H1 (cell line): ENCODE measurements around the gene GBA2. TPM values are rescaled to one million over a fixed set of nuclear protein-coding genes. Genes with fewer than 3 reads are reported as not detected.

Source experiments
- CTCF ChIA-PET: fragments of 300-600 bp; sonication (Branson Sonifier 250); formaldehyde crosslinking; loops from one replicate; lab custom pipeline; 2021; ENCODE audit not compliant: partially characterized antibody; lab: Charles Lee
- POLR2A ChIA-PET: fragments of 300-600 bp; sonication (Branson Sonifier 250); formaldehyde crosslinking; loops from one replicate; lab custom pipeline; 2021; ENCODE audit warnings: inconsistent platforms; ENCODE audit not compliant: partially characterized antibody; lab: Charles Lee
- DNase-seq, 2 experiments: peaks; one replicate each; pipeline versions ENCODE4 v3.0.0 to v3.0.0-alpha.2; 2010 to 2022; ENCODE audit warnings: low spot score in 2 of 2, low read depth in 1 of 2, mixed read lengths in 1 of 2
- FAIRE-seq: peaks from 2 replicates; lab custom pipeline; 2011; peaks lifted over from hg19 to GRCh38; lab: Jason Lieb, UNC
- H2AFZ ChIP-seq: 2 replicates; pipeline ENCODE4 v1.8.1; 2012; ENCODE audit warnings: low read length, inconsistent platforms
- H2AK5ac ChIP-seq: 2 replicates; pipeline ENCODE4 v1.6.1; 2013; ENCODE audit warnings: low read depth, low read length
- H2BK120ac ChIP-seq: replicated peaks from 2 replicates; pipeline ENCODE3; 2013; ENCODE audit warnings: low read depth, low read length, inconsistent platforms
- H2BK12ac ChIP-seq: 2 replicates; pipeline ENCODE4 v1.6.1; 2013; ENCODE audit warnings: low read depth, low read length
- H2BK15ac ChIP-seq: 2 replicates; pipeline ENCODE4 v1.6.1; 2013; ENCODE audit warnings: low read length
- H2BK20ac ChIP-seq: 2 replicates; pipeline ENCODE4 v1.6.1; 2013; ENCODE audit warnings: low read length
- H2BK5ac ChIP-seq: 2 replicates; pipeline ENCODE4 v1.6.1; 2013; ENCODE audit warnings: low read depth, low read length
- H3K14ac ChIP-seq: 2 replicates; pipeline ENCODE4 v1.6.1; 2013; ENCODE audit warnings: inconsistent platforms; ENCODE audit not compliant: insufficient read length
- H3K18ac ChIP-seq: 2 replicates; pipeline ENCODE4 v1.6.1; 2013; ENCODE audit warnings: low read length; ENCODE audit errors: extremely low read depth
- H3K23ac ChIP-seq: 2 replicates; pipeline ENCODE4 v1.6.1; 2013; ENCODE audit warnings: inconsistent platforms; ENCODE audit not compliant: insufficient read length
- H3K23me2 ChIP-seq: 2 replicates; pipeline ENCODE4 v1.6.1; 2013; ENCODE audit warnings: low read depth, low read length
- H3K27ac ChIP-seq: 2 replicates; pipeline ENCODE4 v1.6.1; 2011; ENCODE audit warnings: low read depth, low read length, inconsistent platforms
- H3K27me3 ChIP-seq, 4 experiments: replicated peaks in 1 of 4; 1 replicate in 1 of 4; 2 replicates in 3 of 4; pipeline versions ENCODE4 v1.6.1 to v1.8.1; 2011 to 2013; ENCODE audit warnings: low read length in 3 of 4, mild to moderate bottlenecking in 3 of 4, inconsistent platforms in 2 of 4, mixed read lengths in 2 of 4, moderate library complexity in 1 of 4; ENCODE audit not compliant: control insufficient read depth in 3 of 4, insufficient read depth in 3 of 4; ENCODE audit errors: extremely low read depth in 1 of 4
- H3K36me3 ChIP-seq, 4 experiments: 2 replicates each; pipeline versions ENCODE4 v1.6.1 to v1.8.1; 2011 to 2013; ENCODE audit warnings: mild to moderate bottlenecking in 4 of 4, low read length in 3 of 4, moderate library complexity in 2 of 4, control low read depth in 1 of 4, inconsistent platforms in 1 of 4; ENCODE audit not compliant: insufficient read depth in 4 of 4, control insufficient read depth in 2 of 4
- H3K4ac ChIP-seq: replicated peaks from 2 replicates; pipeline ENCODE3; 2013; ENCODE audit warnings: low read length, low read depth, mixed read lengths, inconsistent platforms; ENCODE audit not compliant: insufficient read length
- H3K4me1 ChIP-seq, 4 experiments: replicated peaks in 1 of 4; 1 replicate in 1 of 4; 2 replicates in 3 of 4; pipeline versions ENCODE4 v1.6.1 to v1.8.1; 2011 to 2013; ENCODE audit warnings: low read length in 3 of 4, inconsistent platforms in 2 of 4, mixed read lengths in 1 of 4; ENCODE audit not compliant: insufficient read depth in 4 of 4, control insufficient read depth in 3 of 4
- H3K4me2 ChIP-seq, 2 experiments: 2 replicates each; pipeline versions ENCODE4 v1.6.1 to v1.8.1; 2011 to 2013; ENCODE audit warnings: low read depth in 2 of 2, low read length in 2 of 2, control low read depth in 1 of 2, inconsistent platforms in 1 of 2, mild to moderate bottlenecking in 1 of 2; ENCODE audit not compliant: insufficient read depth in 1 of 2
- H3K4me3 ChIP-seq, 4 experiments: fragments of 200-600, 300-600 bp in 1 of 4; sonication (generic), shearing (Covaris generic), sonication (Bioruptor Twin) in 1 of 4; 2 replicates each; pipeline versions ENCODE4 v1.5.1 to v1.8.1; 2011 to 2016; ENCODE audit warnings: low read length in 4 of 4, low read depth in 3 of 4, control low read depth in 2 of 4, inconsistent platforms in 2 of 4, mild to moderate bottlenecking in 2 of 4, mixed read lengths in 1 of 4, moderate library complexity in 1 of 4; ENCODE audit not compliant: insufficient read depth in 2 of 4; ENCODE audit errors: extremely low read depth in 1 of 4
- H3K56ac ChIP-seq: replicated peaks from 2 replicates; pipeline ENCODE3; 2013; ENCODE audit warnings: low read depth, mild to moderate bottlenecking, mixed read lengths, low read length, inconsistent platforms; ENCODE audit not compliant: insufficient read length
- H3K79me1 ChIP-seq: 2 replicates; pipeline ENCODE4 v1.6.1; 2013; ENCODE audit warnings: low read depth, low read length, control low read depth
- H3K79me2 ChIP-seq, 2 experiments: 2 replicates each; pipeline versions ENCODE4 v1.6.1 to v1.8.1; 2012 to 2013; ENCODE audit warnings: low read length in 2 of 2, mild to moderate bottlenecking in 2 of 2, inconsistent platforms in 1 of 2; ENCODE audit not compliant: insufficient read depth in 2 of 2, control insufficient read depth in 1 of 2
- H3K9ac ChIP-seq, 4 experiments: replicated peaks in 1 of 4; 1 replicate in 1 of 4; 2 replicates in 3 of 4; pipeline versions ENCODE4 v1.6.1 to v1.8.1; 2011 to 2013; ENCODE audit warnings: low read depth in 3 of 4, low read length in 3 of 4, control low read depth in 2 of 4, mild to moderate bottlenecking in 2 of 4, moderate library complexity in 2 of 4, inconsistent platforms in 1 of 4; ENCODE audit errors: extremely low read depth in 1 of 4
- H3K9me3 ChIP-seq, 2 experiments: 2 replicates each; pipeline versions ENCODE4 v1.6.1 to v1.8.1; 2012 to 2013; ENCODE audit warnings: mild to moderate bottlenecking in 2 of 2, moderate library complexity in 2 of 2, control low read depth in 1 of 2, inconsistent platforms in 1 of 2, low read depth in 1 of 2, low read length in 1 of 2, mixed read lengths in 1 of 2; ENCODE audit not compliant: insufficient read depth in 2 of 2
- H4K20me1 ChIP-seq, 2 experiments: replicated peaks in 1 of 2; 2 replicates each; pipeline versions ENCODE3 to v1.8.1; 2011 to 2013; ENCODE audit warnings: inconsistent platforms in 2 of 2, low read length in 2 of 2, mild to moderate bottlenecking in 1 of 2; ENCODE audit not compliant: insufficient read depth in 2 of 2, control insufficient read depth in 1 of 2
- H4K5ac ChIP-seq: 2 replicates; pipeline ENCODE4 v1.6.1; 2013; ENCODE audit warnings: low read length, low read depth, mixed read lengths, inconsistent platforms; ENCODE audit not compliant: insufficient read length
- H4K8ac ChIP-seq: 2 replicates; pipeline ENCODE4 v1.8.0; 2013; ENCODE audit warnings: mild to moderate bottlenecking, moderate library complexity, low read length, inconsistent platforms; ENCODE audit not compliant: insufficient read depth; ENCODE audit errors: extremely low read depth
- H4K91ac ChIP-seq: replicated peaks from 2 replicates; pipeline ENCODE3; 2013; ENCODE audit warnings: low read length, mixed read lengths, inconsistent platforms; ENCODE audit not compliant: insufficient read length
- ASH2L ChIP-seq: fragments of 200-600, 300-600 bp; sonication (generic); IDR thresholded peaks from one replicate; pipeline ENCODE4 v1.7.1; 2017; ENCODE audit warnings: low read length
- CTBP2 ChIP-seq: IDR thresholded peaks from 2 replicates; pipeline ENCODE4 v1.7.0; 2011; ENCODE audit warnings: borderline replicate concordance, mild to moderate bottlenecking, moderate library complexity, mixed read lengths, low read length; ENCODE audit not compliant: insufficient read depth, insufficient read length
- RBBP5 ChIP-seq: IDR thresholded peaks from 2 replicates; pipeline ENCODE4 v1.7.1; 2012; ENCODE audit warnings: low read depth, mild to moderate bottlenecking, inconsistent platforms, low read length, moderate library complexity, borderline replicate concordance
- RNF2 ChIP-seq: fragments of 200-900, 300-1000 bp; sonication (generic); IDR thresholded peaks from 2 replicates; pipeline ENCODE4 v1.7.1; 2016; ENCODE audit warnings: borderline replicate concordance, low read depth, mild to moderate bottlenecking, antibody characterized with exemption, low read length; ENCODE audit not compliant: poor library complexity, severe bottlenecking; ENCODE audit errors: missing control alignments
- SIRT6 ChIP-seq: IDR thresholded peaks from one replicate; pipeline ENCODE4 v1.7.1; 2012; ENCODE audit warnings: low read length, inconsistent platforms
- SP4 ChIP-seq: IDR thresholded peaks from 2 replicates; pipeline ENCODE4 v1.6.1; 2012; ENCODE audit warnings: low read length, inconsistent platforms
- SRF ChIP-seq: IDR thresholded peaks from 2 replicates; pipeline ENCODE4 v1.6.1; 2011; ENCODE audit warnings: mild to moderate bottlenecking, low read depth, low read length, moderate library complexity
- TAF7 ChIP-seq: optimal IDR thresholded peaks from 2 replicates; pipeline ENCODE3; 2011; ENCODE audit warnings: low read depth, mild to moderate bottlenecking, inconsistent platforms, low read length, moderate library complexity, borderline replicate concordance
- WGBS, 2 experiments: shearing (Covaris generic) in 1 of 2; methylation state at CpG; one replicate each; pipeline versions ENCODE4 v1.1.6 to v1.1.7; 2013 to 2015; ENCODE audit warnings: low lambda C conversion rate in 2 of 2, mixed read lengths in 2 of 2, inconsistent platforms in 1 of 2, low coverage in 1 of 2, missing lambda C conversion rate in 1 of 2; ENCODE audit not compliant: insufficient replicate concordance in 2 of 2, insufficient coverage in 1 of 2, insufficient read length in 1 of 2; ENCODE audit errors: extremely low coverage in 1 of 2, missing lambda C conversion rate in 1 of 2; 5-methylcytosine and 5-hydroxymethylcytosine counted together
- polyA plus RNA-seq, 7 experiments: library from polyadenylated mRNA; depleted of rRNA in 3 of 7; stranded (reverse) in 5 of 7; unstranded in 2 of 7; fragments of >200 nt in 5 of 7; fragments of 200-250 nt in 2 of 7; gene quantifications; 1 replicate in 5 of 7; 2 replicates in 1 of 7; 4 replicates in 1 of 7; pipeline versions ENCODE4 v1.2.1 to v1.2.3, GENCODE V29; 2011 to 2013; ENCODE audit warnings: missing spikeins in 2 of 7, mixed read lengths in 2 of 7
- total RNA-seq: library from RNA; stranded (reverse); fragmentation: NEBNext Ultra II Directional; extraction: Animal tissue kit (Norgen Biotek cat#: 25700); gene quantifications from 2 replicates; pipeline ENCODE4 v1.2.1, GENCODE V29; 2021
- TF ChIP-seq, protein P1 (sequence below), 3 experiments: IDR thresholded peaks; 1 replicate in 2 of 3; 2 replicates in 1 of 3; pipeline versions ENCODE4 v1.5.1 to v1.6.1; 2011; ENCODE audit warnings: low read length in 3 of 3, mild to moderate bottlenecking in 3 of 3, inconsistent platforms in 2 of 3, low read depth in 1 of 3, moderate library complexity in 1 of 3; ENCODE audit not compliant: insufficient read depth in 1 of 3; ENCODE audit errors: control extremely low read depth in 1 of 3

The GBA2 gene
- total and polyA plus RNA-seq, 2 of the 8 experiments (the other 6 are each of a cell fraction or from before 2014, with no cell fraction given): 64.2 to 71.9 TPM

DNA sequence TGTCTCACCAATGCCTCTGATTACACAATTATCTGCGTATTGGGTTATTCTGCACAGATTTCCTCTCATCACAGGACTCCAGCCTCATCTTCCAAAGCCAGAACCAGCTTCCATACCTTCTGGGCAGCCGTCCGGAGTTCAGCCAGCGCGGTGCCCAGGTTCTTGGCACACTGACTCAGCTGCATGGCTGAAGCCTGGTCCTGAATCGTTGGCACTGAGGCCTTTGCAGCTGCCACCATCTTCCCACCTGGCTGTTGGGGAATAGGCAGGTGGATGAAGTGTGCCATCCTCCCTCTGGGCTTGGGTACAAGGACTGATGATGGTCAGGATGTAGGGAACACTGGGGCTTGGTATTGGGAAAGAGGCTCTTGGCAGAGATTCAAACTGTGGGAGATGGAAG lies 34.9 kb downstream of the GBA2 start:
- Histone ChIP-seq H2BK120ac (no peak overlapping the region), H2BK12ac (no peak overlapping the region), H3K14ac (no peak overlapping the region), H3K56ac (no peak overlapping the region), H3K4ac (no peak overlapping the region), H3K23me2 (no peaks in the 10 kb centered on the region), H4K5ac (no peak overlapping the region), H4K8ac (no peak overlapping the region), H2AFZ (no peak overlapping the region), H3K4me1 (no peaks in the 10 kb centered on the region), H2BK15ac (no peak overlapping the region), H3K27ac (no peak overlapping the region), H3K23ac (no peak overlapping the region), H3K79me2 (no peaks in the 10 kb centered on the region), H4K91ac (no peak overlapping the region), H3K9ac (no peak overlapping the region), H4K20me1 (peaks cover 0 to 2% of the 10 kb centered on the region in 2 experiments), H3K36me3 (peaks cover 28 to 86% (median 59%) of the 10 kb centered on the region in 4 experiments; a peak in 7 of 8 replicates), H3K18ac (no peak overlapping the region), H3K4me2 (no peak overlapping the region), H2AK5ac (no peak overlapping the region), H2BK20ac (no peak overlapping the region), H3K4me3 (no peak overlapping the region), H2BK5ac (no peak overlapping the region), H3K27me3 (no peaks in the 10 kb centered on the region), H3K79me1 (peaks cover 3% of the 10 kb centered on the region; the same call in 1 of the 2 replicates), H3K9me3 (no peaks in the 10 kb centered on the region)
- DNase-seq (no peak), FAIRE-seq (no peak)
- 90% methylated on average over 6 of the region's 6 CpGs; no CpG with 5 or more reads in 1 of the 2 experiments for WGBS, 2 experiments
- ChIA-PET POLR2A (interaction anchor here (1.1 to 10.5 kb wide), 2 partner anchors 13 to 21 kb away, joined by 3 to 51 read pairs; no protein-coding TSS in a partner anchor), CTCF (interaction anchor here (0.5 to 13.8 kb wide), 7 partner anchors 9 to 186 kb away, joined by 3 to 199 read pairs (median 20); partner anchors contain the start of genes ARHGEF39, CCDC107, CREB3 and RMRP)
- TF ChIP-seq SRF (no peak), ASH2L (no peak), RBBP5 (no peak), RNF2 (no peak), SIRT6 (no peak), TAF7 (no peak), SP4 (no peak), CTBP2 (no peak)
- TF ChIP-seq, protein P1, sequence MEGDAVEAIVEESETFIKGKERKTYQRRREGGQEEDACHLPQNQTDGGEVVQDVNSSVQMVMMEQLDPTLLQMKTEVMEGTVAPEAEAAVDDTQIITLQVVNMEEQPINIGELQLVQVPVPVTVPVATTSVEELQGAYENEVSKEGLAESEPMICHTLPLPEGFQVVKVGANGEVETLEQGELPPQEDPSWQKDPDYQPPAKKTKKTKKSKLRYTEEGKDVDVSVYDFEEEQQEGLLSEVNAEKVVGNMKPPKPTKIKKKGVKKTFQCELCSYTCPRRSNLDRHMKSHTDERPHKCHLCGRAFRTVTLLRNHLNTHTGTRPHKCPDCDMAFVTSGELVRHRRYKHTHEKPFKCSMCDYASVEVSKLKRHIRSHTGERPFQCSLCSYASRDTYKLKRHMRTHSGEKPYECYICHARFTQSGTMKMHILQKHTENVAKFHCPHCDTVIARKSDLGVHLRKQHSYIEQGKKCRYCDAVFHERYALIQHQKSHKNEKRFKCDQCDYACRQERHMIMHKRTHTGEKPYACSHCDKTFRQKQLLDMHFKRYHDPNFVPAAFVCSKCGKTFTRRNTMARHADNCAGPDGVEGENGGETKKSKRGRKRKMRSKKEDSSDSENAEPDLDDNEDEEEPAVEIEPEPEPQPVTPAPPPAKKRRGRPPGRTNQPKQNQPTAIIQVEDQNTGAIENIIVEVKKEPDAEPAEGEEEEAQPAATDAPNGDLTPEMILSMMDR (IDR thresholded peaks at IDR 0.05; ENCODE audit: control extremely low read depth in 1 of 3, insufficient read depth in 1 of 3, low read depth in 1 of 3, low read length in 3 of 3): no peak
